ENCODE results near the gene INHBC.

Gene INHBC

DNA sequence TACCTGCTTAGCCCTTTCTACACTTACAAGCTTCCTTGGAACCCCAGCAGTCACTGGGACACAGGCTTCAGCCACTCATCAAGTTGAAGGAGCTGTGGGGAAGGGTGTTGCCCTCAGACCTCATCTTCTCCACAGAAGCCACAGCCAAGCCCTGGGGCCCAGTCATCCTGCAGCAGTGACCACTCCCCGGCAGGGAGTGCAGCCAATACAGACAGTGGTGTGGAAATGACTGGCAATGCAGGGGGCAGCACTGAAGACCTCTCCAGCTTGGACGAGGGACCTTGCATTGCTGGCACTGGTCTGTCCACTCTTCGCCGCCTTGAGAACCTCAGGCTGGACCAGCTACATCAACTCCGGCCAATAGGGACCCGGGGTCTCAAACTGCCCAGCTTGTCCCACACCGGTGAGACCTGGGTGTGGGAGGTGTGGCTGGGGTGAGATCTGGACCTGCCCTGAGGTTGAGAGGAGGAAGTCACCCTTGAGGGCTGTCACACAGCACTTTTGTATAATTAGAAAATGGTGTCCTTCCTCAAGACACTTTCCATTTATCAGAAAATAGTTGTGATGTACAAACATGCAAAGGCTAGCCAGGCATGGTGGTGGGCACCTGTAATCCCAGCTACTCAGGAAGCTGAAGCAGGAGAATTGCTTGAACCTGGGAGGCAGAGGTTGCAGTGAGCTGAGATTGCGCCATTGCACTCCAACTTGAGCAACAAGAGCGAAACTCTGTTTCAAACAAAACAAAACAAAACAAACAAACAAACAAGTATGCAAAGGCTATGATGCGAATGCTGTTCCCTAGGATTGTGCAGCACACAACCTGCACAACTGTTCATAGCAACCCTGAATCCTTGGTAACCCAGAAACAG, 34.9 kb downstream of the INHBC start:
- DNase-seq (ENCODE audit: low spot score): no peak

DNA sequence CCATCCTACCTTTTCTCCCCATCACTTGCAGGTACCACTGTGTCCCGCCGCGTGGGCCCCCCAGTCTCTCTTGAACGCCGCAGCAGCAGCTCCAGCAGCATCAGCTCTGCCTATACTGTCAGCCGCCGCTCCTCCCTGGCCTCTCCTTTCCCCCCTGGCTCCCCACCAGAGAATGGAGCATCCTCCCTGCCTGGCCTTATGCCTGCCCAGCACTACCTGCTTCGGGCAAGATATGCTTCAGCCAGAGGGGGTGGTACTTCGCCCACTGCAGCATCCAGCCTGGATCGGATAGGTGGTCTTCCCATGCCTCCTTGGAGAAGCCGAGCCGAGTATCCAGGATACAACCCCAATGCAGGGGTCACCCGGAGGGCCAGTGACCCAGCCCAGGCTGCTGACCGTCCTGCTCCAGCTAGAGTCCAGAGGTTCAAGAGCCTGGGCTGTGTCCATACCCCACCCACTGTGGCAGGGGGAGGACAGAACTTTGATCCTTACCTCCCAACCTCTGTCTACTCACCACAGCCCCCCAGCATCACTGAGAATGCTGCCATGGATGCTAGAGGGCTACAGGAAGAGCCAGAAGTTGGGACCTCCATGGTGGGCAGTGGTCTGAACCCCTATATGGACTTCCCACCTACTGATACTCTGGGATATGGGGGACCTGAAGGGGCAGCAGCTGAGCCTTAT, 35.8 kb downstream of the INHBC start:
- no peak for DNase-seq (ENCODE audit: low spot score)

DNA sequence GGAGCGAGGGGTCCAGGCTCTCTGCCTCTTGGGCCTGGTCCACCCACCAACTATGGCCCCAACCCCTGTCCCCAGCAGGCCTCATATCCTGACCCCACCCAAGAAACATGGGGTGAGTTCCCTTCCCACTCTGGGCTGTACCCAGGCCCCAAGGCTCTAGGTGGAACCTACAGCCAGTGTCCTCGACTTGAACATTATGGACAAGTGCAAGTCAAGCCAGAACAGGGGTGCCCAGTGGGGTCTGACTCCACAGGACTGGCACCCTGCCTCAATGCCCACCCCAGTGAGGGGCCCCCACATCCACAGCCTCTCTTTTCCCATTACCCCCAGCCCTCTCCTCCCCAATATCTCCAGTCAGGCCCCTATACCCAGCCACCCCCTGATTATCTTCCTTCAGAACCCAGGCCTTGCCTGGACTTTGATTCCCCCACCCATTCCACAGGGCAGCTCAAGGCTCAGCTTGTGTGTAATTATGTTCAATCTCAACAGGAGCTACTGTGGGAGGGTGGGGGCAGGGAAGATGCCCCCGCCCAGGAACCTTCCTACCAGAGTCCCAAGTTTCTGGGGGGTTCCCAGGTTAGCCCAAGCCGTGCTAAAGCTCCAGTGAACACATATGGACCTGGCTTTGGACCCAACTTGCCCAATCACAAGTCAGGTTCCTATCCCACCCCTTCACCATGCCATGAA, 36.5 kb downstream of the INHBC start:
- DNase-seq (ENCODE audit: low spot score): no peak

DNA sequence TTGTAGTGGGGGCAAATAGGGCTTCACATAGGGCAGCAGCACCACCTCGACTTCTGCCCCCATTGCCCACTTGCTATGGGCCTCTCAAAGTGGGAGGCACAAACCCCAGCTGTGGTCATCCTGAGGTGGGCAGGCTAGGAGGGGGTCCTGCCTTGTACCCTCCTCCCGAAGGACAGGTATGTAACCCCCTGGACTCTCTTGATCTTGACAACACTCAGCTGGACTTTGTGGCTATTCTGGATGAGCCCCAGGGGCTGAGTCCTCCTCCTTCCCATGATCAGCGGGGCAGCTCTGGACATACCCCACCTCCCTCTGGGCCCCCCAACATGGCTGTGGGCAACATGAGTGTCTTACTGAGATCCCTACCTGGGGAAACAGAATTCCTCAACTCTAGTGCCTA, 37.1 kb downstream of the INHBC start:
- DNase-seq (ENCODE audit: low spot score): no peak

DNA sequence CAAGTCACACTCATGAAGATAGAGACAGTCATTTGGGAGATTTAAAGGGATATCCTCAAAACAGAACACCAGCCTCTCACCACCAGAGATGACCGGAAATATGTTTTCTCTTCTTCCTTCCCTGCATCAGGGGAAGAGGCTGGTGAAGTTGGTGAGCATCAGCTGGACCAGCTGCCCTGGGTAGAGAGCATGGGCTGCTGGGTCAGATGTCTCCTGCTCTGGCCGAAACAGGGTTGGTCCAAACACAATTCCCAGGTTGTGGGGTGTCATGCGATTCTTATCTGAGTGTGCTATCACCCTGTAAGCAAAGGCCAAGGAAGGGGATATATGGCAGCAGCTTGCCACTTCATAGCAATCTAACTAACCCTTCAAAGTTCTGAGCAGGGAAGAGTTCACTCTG, 37.8 kb downstream of the INHBC start:
- no peak for DNase-seq (ENCODE audit: low spot score)

DNA sequence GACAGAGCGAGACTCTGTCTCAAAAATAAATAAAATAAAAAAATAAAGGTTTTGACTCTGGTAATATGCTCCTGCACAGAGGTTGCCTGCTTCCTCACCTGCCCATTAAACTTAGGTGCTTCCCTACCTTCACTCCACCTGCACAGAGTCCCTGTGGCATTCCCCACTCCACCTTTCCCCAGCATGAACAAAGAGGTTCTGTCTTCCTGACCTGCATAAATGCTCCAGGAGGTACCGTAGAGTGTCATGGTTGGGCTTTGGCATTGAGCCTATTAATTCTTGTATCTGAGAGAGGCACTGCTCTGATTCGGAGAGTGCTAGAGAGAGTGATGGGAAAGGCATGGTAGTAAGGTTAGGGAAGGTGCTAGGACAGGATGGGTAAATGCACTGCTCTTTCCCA, 38.8 kb downstream of the INHBC start:
- no peak for DNase-seq (ENCODE audit: low spot score)

DNA sequence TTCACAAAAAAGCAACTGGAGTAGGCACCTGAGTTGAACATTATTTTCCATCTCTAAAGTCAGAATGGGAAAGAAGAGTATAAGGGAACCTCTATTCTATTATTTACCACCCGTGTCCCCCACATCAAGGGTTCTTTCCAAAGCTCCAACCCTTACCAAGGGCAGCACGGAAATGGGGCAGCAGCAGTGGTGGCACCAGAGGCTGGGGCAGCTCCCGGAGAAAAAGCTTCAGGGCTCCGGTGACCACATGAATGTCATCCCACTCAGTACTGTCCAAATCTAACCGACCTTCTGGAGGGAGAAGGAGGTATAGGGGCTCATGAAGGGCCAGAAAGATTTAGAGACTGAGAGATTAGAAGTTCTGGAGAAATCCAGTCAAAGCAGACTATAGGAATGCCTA, 39.3 kb downstream of the INHBC start:
- DNase-seq (ENCODE audit: low spot score): no peak

DNA sequence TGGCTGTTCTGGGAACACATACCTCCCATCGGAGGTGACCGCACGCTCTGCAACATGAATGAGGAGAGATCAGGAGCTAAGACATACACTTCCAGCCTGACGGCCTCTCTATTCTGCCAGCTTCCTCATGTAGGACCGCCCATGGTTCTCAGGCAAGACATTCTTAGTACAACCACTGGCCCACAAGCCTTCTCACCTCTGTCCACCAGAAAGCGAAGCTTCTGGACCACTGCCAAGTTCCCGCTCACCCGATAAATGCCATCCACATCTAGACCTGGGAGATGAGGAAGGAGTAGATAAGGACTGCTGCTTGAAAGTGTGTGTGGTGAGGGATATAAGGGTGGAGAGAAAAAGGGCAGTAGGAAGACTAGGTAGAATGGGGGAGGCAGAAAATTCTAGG, 39.8 kb downstream of the INHBC start:
- no peak for DNase-seq (ENCODE audit: low spot score)

DNA sequence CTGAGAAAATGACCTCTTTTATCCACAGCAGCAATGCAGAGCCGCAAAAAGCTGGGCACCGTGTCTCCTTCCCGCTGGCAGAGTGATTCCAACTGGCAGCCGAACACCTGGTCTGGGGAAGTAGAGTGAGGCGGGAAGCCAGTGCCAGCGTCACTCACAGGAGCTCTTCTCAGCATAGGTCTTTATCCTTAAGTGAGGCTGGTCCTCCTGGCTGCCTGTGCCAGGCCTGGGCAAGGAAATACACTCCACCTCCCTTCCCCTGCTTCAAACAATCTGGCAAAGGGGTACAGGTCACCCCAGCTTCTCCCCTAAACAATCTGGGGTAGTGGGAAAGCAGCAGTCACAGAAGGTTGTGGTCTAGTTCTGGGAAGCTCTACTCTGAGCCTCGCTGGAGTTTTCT, 40.3 kb downstream of the INHBC start:
- DNase-seq (ENCODE audit: low spot score): no peak

DNA sequence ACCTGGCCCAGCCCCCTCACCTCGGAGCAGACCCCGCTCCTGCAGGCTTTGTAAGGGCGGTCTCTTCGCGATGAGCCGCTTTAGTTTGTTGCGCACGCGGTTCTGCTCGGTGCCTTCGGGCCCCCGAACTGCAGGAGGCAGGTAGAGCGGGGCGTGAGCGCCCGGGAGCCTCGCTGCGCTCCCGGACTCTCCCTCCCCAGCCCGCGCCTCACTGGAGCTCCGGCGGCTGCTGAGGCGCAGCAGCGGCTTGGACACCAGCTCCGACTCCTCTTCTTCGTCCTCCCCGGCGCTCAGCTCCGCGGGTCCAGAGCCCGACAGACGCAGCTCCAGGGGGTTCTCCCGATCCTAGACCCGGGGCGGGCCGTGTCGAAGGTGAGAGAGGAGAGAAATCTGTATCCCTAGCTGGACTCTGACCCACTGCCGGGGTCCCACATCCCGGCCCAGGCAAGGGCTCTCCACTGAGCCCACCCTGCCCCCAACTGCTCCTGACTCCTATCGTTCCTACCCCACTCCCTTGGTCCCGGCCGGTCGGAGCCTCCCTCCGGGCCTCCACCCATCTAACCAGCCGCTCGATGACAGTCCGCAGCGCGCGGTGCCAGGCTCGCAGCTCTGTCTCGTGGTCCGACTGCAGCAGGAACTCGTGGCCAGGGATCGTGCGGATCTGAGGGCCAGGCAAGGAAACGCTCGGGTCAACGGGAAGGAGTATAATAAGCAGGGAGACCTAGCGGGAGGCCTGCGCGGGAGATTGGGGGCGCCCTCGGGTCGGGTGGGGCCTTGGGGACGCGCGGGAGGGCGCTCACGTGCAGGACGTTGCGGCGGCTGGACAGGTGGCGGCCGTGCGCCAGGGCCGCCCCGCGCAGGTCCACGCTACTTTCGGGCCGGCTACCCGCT, 40.9 kb downstream of the INHBC start:
- DNase-seq (ENCODE audit: low spot score): no peak

DNA sequence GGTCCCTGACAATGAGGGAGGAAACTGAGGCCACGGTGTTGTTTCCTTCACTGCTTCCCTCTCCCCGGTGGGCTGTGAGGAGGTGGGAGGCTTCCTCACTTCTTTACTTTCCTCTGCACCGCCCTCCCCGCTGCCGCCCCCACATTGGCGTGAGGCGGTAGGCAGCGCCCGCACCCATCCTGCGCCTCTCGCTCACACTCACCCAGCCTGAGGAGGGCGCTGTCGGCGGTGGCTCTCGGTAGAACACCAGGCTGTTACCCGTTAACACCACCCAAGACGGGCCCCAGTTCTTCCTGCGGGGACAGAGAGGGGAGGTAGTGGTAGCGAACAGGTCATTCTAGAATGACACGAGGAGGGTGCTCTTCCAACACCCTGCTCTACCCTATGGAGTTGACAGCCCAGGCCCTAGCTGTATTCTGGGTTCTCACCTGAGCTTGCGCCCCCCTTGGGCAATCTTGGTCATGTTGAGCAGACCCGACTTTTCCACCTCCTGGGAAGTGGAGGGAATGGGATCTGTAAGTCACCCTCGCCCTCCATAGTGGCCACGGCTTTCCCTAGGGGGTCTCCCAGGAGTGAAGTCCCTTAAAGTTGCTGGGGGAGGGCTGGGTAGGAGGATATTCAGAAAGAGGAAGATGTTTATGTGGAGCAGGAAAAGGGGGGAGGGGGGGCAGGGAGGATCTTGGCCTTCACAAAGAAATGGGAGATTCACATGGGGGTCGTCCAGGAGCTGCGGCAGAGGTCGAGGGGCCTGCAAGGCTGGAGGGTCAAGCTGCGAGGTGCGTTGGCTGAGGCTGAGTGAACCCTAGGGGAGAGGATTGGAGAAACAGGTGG, 41.8 kb downstream of the INHBC start:
- no peak for DNase-seq (ENCODE audit: low spot score)

DNA sequence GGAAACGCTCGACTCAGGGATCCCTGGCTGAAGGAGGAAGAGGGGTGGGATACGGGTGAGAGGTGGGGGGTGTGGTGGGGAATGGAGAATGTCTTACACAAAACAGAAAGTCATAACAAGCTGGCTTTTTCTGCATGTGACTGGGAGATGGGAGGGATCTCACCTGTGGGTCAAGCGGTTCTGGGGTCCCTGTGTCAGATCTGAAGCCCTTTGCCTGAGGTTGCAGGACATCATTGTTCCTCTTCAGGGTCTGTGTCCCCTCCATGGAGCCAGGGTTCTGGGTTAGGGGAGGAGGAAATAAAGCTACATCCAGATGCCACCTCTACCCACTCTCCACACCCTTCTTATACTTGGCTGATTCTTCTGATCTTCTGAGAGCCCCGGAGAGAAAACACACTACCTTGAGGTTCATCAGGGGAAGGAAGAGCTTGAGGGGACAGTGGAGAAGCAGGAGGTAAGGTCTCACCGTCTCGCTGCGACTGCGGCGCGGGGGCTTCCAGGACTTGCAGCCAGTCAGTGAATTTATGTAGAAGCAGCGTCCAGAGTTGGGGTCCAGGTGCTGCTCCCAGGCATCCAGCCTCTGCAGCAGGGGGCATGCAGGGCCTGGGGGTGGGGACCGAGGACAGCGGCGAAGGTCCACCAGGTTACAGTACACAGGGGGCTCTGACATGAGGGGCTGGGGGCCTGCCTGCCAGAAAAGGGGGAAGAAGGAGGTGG, 42.6 kb downstream of the INHBC start:
- DNase-seq (ENCODE audit: low spot score): no peak

DNA sequence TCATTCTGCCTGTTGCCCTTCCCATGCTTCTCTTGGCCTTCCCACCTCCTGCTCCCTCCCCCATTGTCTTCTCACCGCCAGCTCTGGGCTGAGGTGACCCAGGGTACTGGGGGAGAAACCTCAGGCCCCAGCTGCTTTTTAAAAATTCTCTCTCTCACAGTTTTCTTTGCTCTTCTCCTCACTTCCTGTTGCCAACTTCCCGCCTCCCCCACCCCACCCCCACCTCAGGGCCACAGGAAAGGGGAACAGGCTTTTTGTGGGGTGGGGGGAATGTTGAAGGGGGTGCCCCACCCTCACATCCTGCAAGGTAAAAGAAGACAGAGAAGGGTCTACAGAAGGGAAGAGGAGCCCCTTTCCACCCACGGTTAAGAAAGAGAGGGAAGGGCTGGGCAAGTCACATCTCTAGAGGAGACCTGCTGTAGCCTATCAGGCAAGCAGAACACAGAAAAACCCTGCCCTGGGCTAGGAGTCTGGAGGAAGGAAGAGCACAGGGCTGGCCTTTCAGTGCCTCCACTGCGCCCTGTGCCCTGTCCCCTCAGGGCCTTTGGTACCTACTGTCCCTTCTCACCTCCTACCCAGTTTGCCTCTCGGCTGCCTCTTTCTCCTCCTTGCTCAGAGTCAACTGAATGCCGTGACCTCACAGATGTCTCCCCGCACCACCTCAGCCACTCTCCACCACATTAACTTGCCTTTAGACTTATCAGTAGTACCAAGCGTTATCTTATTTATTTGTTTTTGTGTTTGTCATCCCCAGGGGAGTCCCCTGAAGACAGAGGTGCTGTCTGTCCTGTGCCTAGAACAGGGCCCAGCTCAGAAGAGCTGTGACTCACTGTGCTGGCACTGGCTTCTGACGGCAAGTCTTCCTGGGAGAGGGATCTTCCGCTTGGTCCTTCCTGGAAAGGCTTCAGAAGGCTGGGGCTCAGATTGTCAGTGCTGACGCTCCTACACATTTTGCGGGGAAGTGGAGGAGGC, 43.4 kb downstream of the INHBC start:
- no peak for DNase-seq (ENCODE audit: low spot score)

DNA sequence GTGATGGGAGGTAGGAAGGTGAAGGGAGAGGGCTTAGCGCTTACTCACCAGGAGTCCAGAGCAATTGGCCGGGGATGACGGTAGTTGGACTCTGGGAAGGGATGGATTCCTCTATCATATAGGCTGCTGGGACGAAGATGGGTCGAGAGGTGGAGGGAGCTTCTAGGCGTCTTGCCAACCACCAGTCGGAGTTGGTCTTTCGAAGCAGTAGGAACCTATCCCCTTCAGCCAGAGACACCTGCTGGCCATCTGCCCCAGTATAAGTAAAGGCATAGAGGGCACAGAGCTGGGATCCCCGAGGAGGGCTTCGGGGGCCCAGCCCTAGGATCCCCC, 44.4 kb downstream of the INHBC start:
- no peak for DNase-seq (ENCODE audit: low spot score)

DNA sequence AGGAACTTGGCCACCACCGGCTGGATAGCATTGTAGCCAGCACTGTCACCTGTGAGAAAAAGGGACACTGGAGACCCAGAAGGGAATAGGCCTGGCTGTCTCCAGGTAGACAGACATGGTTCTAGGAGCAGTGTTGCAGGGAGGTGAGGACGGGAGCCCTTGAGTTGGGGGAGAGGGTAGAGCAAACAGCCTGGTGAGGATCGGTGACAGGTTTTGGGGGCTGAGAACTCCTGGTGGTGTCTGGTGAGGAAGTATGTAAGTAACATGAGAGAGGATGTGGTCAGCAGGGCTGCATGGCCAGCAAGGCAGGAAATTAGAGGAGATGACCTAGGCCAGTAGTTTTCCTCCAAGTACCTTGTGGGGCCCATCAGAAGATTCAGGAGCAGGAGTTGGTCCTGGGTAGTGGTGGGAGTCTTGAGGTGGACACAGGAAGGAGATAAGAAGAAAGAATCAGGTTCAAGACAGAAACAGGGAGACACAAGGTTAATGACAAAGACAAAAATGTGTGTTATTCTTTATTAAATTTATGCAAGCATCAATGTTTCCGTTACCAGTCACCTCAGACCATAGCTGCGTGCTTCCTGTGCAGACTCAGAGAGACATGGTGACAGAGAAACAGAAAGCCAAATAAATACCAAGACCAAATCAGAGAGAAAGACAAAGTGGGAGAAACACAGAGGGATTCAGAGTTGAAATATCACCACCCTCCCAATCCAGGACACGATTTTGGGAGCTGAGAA, 45.0 kb downstream of the INHBC start, which contains the start of gene ARHGAP9:
TSS of gene ARHGAP9 (minus strand) at position 491 of the 740 bp plus-strand sequence. CDS start at position 31, 460 bp downstream.
- no peak for DNase-seq (ENCODE audit: low spot score)

DNA sequence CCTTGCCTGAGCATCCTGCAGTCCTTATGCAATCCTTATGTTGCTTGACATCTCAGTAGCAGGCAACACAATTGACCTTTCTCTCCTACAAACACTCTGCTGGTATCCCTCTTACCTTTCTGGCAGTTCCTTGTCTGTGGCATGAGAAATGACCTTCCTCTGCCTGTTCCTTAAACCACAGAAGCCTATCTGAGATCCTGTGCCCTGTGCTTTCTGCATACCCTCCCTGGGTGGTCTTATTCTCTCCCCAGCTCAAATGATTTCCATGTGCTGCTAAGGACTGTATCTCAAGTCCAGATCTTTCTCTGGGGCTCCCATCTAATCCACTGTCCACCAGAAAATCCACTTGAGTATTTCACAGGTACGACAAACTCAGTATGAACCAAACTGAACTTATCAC, 47.1 kb downstream of the INHBC start:
- DNase-seq (ENCODE audit: low spot score): no peak

DNA sequence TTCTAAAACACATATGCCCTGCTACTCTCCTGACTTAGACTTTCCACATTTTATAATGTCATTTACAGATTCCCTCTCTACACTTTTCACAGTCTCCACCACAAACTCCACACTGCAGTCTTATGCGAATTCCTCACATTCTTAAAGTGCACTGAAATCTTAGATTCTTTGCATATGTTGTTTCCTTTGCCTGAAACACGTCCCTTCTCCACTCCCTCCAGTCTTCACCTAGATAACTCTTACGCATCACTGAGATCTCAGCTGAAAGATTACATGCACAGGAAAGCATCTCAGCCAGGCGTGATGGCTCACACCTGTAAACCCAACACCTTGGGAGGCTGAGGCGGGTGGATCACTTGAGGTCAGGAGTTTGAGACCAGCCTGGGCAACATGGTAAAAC, 48.9 kb downstream of the INHBC start:
- no peak for DNase-seq (ENCODE audit: low spot score)

DNA sequence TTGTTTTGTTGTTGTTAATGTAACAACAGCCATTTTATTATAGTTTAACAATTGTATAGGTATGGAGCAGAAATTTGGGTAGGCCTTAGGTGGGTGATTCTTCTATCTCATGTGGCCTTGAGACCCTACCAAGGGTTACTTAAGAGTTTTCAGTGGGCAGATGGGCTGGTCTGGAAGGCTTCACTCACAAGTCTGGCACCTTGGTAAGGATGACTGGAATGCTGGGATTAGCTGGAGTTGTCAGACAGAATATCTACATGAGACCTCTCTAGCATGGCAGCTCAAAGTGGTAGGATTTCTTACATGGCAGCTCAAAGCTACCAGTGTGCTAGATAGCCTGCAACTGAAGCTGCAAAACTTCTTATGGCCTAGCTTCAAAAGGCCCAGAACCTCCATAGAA, 51.1 kb downstream of the INHBC start:
- no peak for DNase-seq (ENCODE audit: low spot score)

Data from HuH-7.5 (cell line).